HG03159 (cell line): ENCODE measurements around the gene HNRNPC.
"Not testable (repeated sequence)": the region's sequence is repeated elsewhere in the genome, so short reads cannot be mapped to it uniquely, and the experiment has no call there.

Source experiments
- ATAC-seq: cut with Tn5 transposase; IDR thresholded peaks from one replicate; pipeline ENCODE4 v1.9.1; 2021; ENCODE audit warnings: mild to moderate bottlenecking, moderate library complexity; ENCODE audit not compliant: unreplicated experiment

HNRNPC gene

DNA sequence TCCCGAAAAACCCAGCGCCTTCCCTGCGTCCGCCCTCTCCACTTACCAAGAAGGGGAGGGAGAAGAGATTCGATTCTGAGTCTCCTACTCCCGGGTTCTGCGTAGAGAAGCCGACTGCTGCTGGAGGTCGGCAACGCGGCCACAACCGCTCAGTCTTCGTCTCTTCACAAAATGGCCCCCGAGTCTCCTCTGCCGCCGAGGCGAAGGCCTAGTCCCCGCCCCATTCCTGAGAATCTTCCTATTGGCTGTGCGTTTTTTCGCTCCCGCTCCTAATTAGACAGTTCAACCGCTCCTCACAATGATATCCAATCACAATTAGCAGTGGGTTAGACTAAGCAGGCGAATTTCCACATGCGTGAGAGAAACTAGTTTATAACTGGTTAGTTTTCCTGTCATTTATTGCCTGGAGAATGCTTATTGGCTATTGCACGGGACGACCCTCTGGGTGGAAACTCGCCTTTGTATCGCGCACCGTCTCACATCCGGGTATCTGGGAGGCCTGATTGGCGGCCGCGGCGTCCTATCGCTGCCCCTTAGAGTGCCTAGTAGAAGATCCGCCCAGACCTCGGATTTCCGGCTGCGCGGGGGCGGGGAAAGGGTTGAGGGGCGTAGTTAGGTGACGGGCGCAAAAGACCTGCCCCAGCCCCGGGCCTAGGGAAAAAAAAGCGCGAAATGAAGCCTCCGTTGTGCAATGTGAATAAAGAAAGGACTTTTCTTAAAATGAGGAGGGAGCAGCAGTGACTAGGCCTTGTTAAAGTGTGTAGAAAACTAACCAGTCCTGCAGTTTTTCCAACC, at the start of gene HNRNPC:
Gene HNRNPC (minus strand): TSS at position 191 of the 795 bp plus-strand sequence. CDS start 35,249 bp downstream, outside the sequence.
- peak; percentile 88 for ATAC-seq

- peak; percentile 60 for ATAC-seq
Measured at GRCh38 chr14:21317398-21317797, 48.2 kb upstream of the HNRNPC start.

GRCh38 chr14:21313512-21313911, 44.3 kb upstream of the HNRNPC start:
- ATAC-seq = no peak

DNA sequence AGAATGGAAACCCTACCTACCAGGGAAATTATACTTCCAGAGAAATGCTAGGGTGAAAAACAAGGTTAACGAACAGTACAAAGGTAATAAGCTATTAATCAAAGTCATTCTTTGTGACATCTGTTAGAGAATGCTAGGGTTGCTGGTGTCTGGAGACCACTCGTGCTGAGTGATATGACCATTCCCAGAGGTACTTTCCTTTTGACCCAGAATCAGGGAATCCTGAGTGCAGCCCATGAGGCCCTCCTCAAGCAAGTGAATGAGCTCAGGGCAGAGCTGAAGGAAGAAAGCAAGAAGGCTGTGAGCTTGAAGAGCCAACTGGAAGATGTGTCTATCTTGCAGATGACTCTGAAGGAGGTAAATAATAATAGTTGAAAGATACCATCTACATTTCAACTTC, 42.4 kb upstream of the HNRNPC start:
- no peak for ATAC-seq

- ATAC-seq = no peak
Measured at GRCh38 chr14:21309956-21310355, 40.7 kb upstream of the HNRNPC start.

GRCh38 chr14:21309238-21309636, 40.0 kb upstream of the HNRNPC start:
- ATAC-seq = no peak

GRCh38 chr14:21308479-21309237, 39.4 kb upstream of the HNRNPC start:
- peak; percentile 80 for ATAC-seq

DNA sequence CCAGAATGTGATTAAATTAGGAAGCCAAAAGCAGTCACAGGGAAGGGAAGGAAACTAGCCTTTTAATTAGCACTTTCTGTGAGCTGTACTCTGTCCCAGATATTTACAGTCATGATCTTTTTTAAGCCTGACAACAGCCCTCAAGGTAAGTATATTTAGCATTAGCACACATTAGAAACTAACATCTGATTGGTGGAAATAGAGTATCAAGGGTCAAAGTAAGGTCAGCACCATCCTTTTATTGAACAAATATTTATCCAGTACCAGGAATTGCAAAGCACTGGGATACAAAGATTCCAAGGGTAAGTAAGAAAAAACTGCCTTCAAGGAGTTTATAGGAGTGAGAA, 38.9 kb upstream of the HNRNPC start:
- peak; percentile 28 for ATAC-seq

GRCh38 chr14:21307637-21308036, 38.4 kb upstream of the HNRNPC start:
- ATAC-seq = no peak

DNA sequence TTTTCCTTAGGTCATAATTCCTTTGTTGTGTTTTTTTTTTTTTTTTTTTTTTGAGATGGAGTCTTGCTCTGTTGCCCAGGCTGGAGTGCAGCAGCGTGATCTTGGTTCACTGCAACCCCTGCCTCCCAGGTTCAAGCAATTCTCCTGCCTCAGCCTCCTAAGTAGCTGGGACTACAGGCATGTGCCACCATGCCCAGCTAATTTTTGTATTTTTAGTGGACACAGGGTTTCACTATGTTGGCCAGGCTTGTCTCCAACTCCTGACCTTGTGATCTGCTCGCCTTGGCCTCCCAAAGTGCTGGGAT, 33.5 kb upstream of the HNRNPC start:
- ATAC-seq = not testable (repeated sequence)

DNA sequence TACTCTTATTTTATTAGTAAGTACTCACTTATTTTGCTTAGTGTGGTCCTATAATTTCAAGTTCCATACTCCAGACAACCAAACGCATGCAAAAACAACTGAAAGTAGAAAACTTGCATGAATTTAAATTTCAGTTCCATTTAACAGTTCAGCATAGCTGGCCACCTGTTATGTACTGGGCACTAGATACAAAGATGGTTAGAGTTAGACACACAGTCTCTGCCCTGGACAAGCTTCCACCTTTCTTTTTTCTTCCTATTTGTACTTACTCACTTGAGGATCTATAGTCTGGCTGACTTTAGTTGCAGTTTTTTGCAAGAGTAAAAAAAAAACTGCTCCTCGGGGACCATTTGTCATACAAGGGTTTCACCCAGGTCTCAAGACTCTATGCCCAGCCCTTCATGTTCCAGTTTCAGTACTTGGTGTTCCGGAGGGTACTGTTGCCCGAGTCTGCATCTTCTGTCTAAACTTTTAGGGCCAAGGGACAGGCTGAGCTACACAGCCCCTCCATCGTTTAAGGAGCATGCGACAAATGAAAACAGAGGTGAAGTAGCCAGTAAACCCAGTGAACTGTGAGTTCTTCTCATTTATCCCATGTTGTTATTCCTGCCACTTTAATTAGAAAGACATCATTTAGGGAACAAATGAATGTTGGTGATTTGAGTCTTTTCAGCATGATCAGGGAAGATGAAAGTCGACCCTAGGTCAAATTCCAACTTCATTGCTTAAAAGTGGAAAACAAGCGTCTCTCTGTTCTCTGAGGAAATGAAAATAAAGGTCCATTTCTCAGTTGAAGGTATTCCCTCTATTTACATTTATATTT, 33.0 kb upstream of the HNRNPC start:
- ATAC-seq = no peak

DNA sequence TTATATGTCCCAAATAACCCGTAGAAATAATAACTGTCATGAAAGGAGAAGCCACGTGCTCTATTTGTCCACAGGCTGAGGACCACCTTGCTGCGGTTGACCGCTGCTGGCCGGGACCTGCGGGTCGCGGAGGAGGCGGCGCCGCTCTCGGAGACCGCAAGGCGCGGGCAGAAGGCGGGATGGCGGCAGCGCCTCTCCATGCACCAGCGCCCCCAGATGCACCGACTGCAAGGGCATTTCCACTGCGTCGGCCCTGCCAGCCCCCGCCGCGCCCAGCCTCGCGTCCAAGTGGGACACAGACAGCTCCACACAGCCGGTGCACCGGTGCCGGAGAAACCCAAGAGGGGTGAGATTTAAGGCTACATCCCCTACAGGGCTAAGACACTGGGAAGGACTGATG, 31.6 kb upstream of the HNRNPC start:
- no peak for ATAC-seq

- no peak for ATAC-seq
Measured at GRCh38 chr14:21299562-21300130, 30.4 kb upstream of the HNRNPC start.

- no peak for ATAC-seq
Measured at GRCh38 chr14:21298358-21298757, 29.1 kb upstream of the HNRNPC start.

- not testable (repeated sequence) for ATAC-seq
Measured at GRCh38 chr14:21294026-21294425, 24.8 kb upstream of the HNRNPC start.

DNA sequence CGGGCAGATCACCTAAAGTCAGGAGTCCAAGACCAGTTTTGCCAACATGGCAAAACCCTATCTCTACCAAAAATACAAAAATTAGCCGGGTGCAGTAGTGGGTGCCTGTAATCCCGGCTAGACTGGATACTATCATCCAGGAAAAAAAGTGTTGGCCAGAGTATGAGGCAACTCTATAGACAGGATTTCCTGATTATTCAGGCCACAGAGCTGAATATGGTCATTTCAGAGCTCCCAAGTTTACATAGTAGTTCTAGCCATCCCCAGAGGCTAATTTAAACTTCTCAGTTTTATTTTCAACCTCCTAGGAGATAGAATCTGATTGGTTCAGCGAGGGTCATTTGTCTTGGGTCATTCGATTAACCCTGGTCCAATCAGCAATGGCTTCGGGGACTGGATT, 17.9 kb upstream of the HNRNPC start:
- no peak for ATAC-seq

- ATAC-seq = not testable (repeated sequence)
Measured at GRCh38 chr14:21286516-21286915, 17.3 kb upstream of the HNRNPC start.

DNA sequence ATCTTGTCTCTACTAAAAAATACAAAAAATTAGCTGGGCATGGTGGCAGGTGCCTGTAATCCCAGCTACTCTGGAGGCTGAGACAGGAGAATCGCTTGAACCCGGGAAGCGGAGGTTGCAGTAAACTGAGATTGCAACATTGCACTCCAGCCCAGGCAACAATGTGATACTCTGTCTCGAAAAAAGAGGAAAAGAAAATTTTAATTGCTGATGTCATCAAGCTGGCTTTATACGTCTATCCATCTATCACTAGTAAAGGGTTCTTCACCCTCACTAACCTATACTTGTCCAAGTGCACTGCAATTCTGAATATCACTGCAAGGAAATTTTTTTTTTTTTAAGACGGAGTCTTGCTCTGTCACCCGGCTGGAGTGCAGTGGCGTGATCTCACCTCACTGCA, 12.7 kb upstream of the HNRNPC start:
- not testable (repeated sequence) for ATAC-seq

DNA sequence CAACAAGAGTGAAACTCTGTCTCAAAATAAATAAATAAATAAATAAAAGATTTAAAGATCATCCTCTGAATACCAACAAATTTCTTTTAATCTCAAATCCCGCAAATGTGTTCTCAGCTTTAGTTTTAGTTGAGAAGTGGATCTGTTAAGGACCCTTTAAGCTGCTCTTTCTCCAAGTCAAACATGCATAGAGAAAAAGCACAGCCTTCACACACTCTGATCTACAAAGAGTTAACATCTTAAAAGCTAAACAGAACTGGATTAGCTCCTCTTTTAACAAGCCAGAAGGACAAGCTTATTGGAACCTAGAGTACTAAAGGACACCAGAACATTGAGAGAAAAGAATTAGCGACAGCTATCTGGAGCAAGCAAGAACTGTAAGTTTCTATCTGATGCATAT, 10.5 kb upstream of the HNRNPC start, which contains the start of gene RPGRIP1:
Gene RPGRIP1 (plus strand): TSS at position 301 of the 400 bp plus-strand sequence. CDS start 7,894 bp downstream, outside the sequence.
- no peak for ATAC-seq

- no peak for ATAC-seq
Measured at GRCh38 chr14:21278632-21279031, 9.4 kb upstream of the HNRNPC start.

GRCh38 chr14:21275261-21275858, 6.1 kb upstream of the HNRNPC start:
- no peak for ATAC-seq
